ACHN (cell line): ENCODE data around the gene ALDH3B1.

Source experiments
- DNase-seq: peaks from one replicate; pipeline ENCODE4 v3.0.0-alpha.2; 2015
- in situ Hi-C: cut with HindIII; loops from 2 replicates; pipeline ENCODE4 v1.10.0; 2017; ENCODE audit warnings: low sequenced_read_pairs, low pct_ligation_motif_present, low pct_unique_long_range_greater_than_20kb

The ALDH3B1 gene

DNA sequence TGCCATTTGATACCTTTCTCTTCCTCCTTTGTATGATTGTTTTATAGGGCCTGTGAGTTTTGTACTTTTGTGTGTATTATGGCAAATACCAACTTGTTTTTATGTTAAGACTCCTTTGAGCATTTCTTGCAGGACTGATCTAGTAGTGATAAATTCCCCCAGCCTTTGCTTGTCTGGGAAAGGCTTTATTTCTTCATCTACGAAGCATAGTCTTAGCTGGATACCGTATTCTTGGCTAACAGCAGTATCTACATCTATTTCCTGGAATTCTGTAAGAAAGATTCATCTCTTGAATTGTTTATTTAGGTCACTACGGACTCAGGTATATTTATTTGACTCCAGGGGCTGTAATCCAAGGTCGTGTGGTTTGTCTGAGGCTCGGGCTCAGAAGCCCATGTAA lies 14.4 kb downstream of the ALDH3B1 start:
- DNase-seq = no peak
- in situ Hi-C loops = no loop called here

DNA sequence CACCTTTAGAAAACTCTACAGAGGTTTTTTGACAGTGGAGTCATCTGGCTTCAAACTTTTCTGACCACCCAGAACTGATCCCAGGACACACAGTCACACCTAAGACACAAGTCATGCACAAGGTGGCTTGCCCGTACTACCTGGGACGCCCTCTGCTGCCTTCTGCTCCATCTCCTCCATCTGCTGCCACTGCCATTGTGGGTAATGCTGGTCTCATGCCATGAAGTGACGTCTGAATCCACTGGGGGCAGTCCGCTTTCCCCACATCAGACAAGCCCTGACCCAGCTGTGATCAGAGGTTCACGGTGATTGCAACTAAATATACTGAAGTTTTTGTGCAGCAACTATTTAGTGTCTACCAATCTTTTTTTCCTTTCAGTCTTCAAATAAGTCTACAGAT lies 14.9 kb downstream of the ALDH3B1 start:
- DNase-seq = no peak
- in situ Hi-C loops = no loop called here

GRCh38 chr11:68026391-68027105 lies 16.4 kb downstream of the ALDH3B1 start:
- in situ Hi-C loops = no loop called here
- no peak for DNase-seq

DNA sequence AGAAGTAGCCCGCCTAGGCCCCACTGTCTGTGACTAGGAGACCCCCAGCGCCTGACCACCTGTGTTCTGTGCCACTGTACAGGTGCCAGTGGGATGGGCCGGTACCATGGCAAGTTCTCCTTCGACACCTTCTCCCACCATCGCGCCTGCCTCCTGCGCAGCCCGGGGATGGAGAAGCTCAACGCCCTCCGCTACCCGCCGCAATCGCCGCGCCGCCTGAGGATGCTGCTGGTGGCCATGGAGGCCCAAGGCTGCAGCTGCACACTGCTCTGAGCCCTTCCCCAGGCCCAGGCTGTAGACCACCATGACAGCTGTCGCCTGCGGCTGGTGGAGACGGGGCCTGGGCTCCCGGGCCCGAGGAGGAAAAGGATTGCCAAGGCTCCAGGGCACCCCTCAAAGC lies 17.5 kb downstream of the ALDH3B1 start:
- in situ Hi-C loops = no loop called here
- no peak for DNase-seq

DNA sequence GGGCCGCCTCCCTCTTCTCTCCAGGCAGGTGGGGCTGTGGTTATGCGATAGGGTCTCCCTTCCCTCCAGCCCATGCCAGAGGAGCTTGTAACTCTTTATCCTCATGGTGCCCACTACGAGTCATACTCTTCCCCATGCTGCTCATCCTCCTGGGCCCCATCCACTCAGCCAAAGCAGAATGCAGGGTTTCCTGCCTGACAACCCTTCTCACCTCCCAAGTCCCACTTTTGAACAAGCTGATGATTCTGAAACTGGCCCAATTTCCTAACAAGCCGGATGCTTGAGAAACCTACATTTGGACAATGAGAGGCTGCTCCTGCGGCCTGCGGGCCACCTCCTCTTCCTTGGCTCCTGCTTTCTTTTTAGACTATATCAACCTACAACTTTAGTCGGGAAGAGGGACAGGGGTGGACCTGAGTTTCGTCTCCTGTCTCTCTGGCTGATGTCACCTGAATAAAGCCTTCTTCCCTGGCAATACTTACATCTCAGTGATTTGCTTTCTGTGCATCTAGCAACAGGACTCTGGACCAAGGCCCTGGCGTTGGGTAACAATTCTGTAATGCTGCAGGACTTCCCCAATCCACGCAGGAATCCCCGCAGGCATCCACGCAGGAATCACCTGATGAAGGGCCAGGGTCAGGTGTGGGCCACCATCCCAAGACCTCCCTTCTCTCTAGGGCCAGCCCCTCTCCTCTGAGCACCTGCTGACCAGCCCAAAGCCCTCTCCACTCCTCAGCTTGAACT lies 18.8 kb downstream of the ALDH3B1 start:
- DNase-seq = no peak
- in situ Hi-C loops = no loop called here

- in situ Hi-C loops = no loop called here
- peak; percentile 98 for DNase-seq
Observed at GRCh38 chr11:68030318-68031143, 20.4 kb downstream of the ALDH3B1 start, which contains the start of gene NDUFS8. Gene NDUFS8, plus strand, starts transcription at chr11:68030681. Its CDS starts 1,471 bp downstream, at chr11:68032152.

GRCh38 chr11:68031144-68031464 lies 21.0 kb downstream of the ALDH3B1 start:
- DNase-seq = no peak
- in situ Hi-C loops = no loop called here

DNA sequence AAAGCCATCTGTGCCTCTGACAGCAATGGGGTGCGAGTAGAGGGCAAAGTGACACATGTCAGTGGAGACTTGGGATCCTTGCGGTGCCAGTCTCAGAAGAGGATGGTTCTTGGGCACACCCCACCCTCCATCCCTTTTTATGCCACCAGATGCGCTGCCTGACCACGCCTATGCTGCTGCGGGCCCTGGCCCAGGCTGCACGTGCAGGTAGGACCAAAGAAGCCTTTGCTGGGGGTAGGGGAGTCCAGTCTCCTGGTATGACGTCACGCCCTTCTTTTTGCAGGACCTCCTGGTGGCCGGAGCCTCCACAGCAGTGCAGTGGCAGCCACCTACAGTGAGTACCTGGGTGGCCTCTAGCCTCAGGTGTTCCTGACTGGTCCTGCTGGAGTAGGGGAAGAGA lies 21.9 kb downstream of the ALDH3B1 start:
- in situ Hi-C loops = no loop called here
- DNase-seq = no peak

DNA sequence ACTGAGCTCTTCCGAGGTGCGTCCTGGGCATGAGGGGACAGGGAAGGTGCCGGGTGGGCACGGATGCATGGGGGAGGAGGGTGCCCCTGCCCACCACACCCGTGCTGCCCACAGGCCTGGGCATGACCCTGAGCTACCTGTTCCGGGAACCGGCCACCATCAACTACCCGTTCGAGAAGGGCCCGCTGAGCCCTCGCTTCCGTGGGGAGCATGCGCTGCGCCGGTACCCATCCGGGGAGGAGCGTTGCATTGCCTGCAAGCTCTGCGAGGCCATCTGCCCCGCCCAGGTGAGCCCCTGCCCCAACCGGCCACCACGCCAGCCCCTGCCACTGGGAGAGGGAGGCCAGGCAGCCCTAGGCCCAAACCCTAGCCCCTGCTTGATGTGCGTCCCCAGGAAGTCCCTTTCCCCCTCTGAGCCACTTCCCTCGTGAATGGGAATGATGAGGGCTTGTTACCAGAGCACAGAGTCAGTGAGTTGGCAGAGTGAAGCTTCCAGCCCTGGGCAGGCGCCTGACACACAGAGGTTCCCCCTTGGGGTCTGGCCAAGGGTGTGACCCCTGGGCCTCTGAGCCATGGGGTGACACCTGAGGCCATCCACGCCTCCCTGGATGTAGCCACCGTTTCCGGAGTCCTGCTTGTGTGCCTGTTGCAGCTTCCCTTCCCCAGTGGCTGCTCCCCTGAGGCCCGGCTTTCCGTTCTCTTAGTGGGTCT lies 23.0 kb downstream of the ALDH3B1 start:
- in situ Hi-C loops = no loop called here
- no peak for DNase-seq

GRCh38 chr11:68033708-68034045 lies 23.6 kb downstream of the ALDH3B1 start:
- DNase-seq = no peak

GRCh38 chr11:68035266-68035876 lies 25.2 kb downstream of the ALDH3B1 start:
- in situ Hi-C loops = no loop called here
- DNase-seq = no peak

More at GRCh38 chr11:68033708-68034045, 23.6 kb downstream of the ALDH3B1 start:
- in situ Hi-C loops = no loop called here

- in situ Hi-C loops = no loop called here
- DNase-seq = no peak
Observed at GRCh38 chr11:68036141-68036716, 26.1 kb downstream of the ALDH3B1 start.

GRCh38 chr11:68036717-68037239 lies 26.7 kb downstream of the ALDH3B1 start:
- in situ Hi-C loops = no loop called here
- DNase-seq = no peak

GRCh38 chr11:68037411-68038225 lies 27.5 kb downstream of the ALDH3B1 start:
- no peak for DNase-seq
- in situ Hi-C loops = no loop called here

DNA sequence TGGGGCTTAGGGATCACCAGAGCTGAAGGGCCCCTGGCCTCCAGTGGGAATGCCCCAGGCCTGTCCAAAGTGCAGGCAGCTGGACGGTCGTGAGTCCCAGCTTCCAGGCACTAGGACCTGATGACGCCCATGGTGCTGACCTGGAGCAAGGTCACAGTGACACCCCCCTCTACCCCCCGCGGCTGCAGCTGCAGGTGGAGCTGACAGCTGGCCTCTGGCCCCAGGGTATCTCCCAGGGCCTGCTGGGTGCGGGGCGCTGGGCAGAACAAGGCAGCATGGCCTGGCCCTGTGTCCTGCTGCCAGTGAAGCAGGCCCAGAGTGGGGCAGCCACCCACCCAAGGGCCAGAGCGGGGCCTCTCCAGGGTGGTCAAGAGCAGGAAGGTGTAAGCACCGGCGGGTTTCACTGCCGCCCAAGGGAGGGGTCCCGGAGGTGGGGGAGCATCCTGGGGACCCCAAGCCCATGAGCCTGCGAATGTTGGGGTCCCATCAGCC lies 28.1 kb downstream of the ALDH3B1 start:
- no peak for DNase-seq

DNA sequence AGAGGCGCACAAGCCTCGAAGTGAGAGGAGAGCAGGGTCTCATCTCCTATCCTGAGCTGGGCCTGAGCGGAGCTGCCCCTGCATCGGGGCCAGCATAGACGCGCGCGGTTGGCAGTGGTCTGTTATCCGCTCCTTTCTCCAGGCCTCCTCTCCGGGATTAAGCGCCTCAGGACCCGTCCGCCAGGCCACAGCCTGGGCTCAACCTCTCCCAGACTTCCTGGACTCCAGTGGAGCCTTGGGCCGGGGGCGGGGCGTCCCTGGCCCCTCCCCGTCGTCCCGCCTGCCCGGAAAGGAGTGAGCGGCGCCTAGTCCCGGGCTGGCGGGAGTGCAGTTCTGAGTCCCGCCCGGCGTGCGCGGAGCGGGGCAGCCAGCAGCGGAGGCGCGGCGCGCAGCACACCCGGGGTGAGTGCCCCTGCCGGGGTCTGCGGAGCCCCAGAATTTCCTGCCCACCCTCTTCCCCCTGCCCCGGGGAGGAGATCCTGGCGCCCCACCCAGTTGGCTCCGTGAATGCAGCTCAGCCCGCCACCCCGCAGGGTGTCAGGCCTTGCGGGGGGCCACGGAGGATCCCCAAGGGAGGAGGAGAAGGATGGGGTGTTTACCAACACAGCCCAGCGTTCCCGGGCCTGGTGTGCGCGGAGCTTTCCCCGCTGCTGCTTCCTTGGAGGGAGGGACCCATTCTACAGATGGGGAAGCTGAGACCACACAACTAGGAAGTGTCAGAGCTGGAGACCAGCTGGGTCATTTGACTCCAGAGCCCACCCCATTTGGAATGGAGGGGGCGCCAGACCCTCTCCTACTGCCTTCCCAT lies 28.8 kb downstream of the ALDH3B1 start, which contains the start of gene TCIRG1:
Gene TCIRG1 (plus strand): TSS at position 308 of the 808 bp plus-strand sequence. CDS start 2,247 bp downstream, outside the sequence.
- DNase-seq = peak; percentile 86
- in situ Hi-C loops = no loop called here

More for the DNA sequence above, 28.1 kb downstream of the ALDH3B1 start:
- in situ Hi-C loops = no loop called here
